ENCODE data around the gene UQCR10.

DNA sequence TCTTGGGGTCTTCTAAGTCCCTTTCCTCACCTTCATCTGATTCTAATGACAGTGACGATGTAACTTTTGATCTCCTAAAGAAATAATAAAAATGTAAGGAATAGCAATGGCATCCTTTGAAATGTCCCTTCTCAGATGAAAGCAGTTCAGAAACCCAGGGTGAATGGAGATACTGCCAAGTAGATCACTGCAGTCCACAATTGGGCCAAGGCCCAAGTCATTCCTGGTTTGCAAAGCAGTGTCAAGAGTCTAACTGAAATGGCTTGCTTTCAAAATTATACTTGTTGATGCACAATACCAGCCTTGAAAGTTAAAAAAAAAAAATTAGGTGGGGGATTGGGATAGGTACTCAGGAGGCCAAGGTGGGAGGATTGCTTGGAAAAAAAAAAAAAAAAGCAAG, 50.6 kb downstream of the UQCR10 start:
- TF ChIP-seq, protein P1, sequence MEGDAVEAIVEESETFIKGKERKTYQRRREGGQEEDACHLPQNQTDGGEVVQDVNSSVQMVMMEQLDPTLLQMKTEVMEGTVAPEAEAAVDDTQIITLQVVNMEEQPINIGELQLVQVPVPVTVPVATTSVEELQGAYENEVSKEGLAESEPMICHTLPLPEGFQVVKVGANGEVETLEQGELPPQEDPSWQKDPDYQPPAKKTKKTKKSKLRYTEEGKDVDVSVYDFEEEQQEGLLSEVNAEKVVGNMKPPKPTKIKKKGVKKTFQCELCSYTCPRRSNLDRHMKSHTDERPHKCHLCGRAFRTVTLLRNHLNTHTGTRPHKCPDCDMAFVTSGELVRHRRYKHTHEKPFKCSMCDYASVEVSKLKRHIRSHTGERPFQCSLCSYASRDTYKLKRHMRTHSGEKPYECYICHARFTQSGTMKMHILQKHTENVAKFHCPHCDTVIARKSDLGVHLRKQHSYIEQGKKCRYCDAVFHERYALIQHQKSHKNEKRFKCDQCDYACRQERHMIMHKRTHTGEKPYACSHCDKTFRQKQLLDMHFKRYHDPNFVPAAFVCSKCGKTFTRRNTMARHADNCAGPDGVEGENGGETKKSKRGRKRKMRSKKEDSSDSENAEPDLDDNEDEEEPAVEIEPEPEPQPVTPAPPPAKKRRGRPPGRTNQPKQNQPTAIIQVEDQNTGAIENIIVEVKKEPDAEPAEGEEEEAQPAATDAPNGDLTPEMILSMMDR (IDR thresholded peaks at IDR 0.05; ENCODE audit: low read depth, low read length, poor library complexity, severe bottlenecking): no peak
- no peak for TF ChIP-seq EZH2phosphoT487 (IDR thresholded peaks at IDR 0.05; ENCODE audit: borderline replicate concordance, low read length)
